Effector memory CD8-positive, alpha-beta T cell (primary cell): Measurements from ENCODE around the gene PSRC1.

Experiments
- ATAC-seq: fragments of 150-1000 bp; cut with Tn5 transposase; replicated peaks from 2 replicates; pipeline ENCODE4 v1.10.0; 2021; ENCODE audit warnings: mild to moderate bottlenecking, moderate library complexity
- DNase-seq, 3 experiments: peaks; one replicate each; pipeline ENCODE4 v3.0.0; 2021
- H3K27ac Mint-ChIP-seq, 2 donors: one replicate each; pipeline ENCODE4 v1.8.0; 2022; ENCODE audit warnings: mild to moderate bottlenecking in 2 of 2, mixed read lengths in 2 of 2, moderate library complexity in 2 of 2
- H3K27me3 Mint-ChIP-seq, 2 donors: one replicate each; pipeline ENCODE4 v1.8.0; 2022; ENCODE audit warnings: mixed read lengths in 2 of 2
- H3K36me3 Mint-ChIP-seq: one replicate; pipeline ENCODE4 v1.8.0; 2022; ENCODE audit warnings: mild to moderate bottlenecking, moderate library complexity, mixed read lengths; ENCODE audit not compliant: insufficient read depth
- H3K4me1 Mint-ChIP-seq, 2 donors: one replicate each; pipeline ENCODE4 v1.8.0; 2022; ENCODE audit warnings: low read depth in 2 of 2, mixed read lengths in 2 of 2
- H3K4me3 Mint-ChIP-seq, 2 donors: one replicate each; pipeline ENCODE4 v1.8.0; 2022; ENCODE audit warnings: mild to moderate bottlenecking in 2 of 2, mixed read lengths in 2 of 2, moderate library complexity in 2 of 2
- H3K9me3 Mint-ChIP-seq, 2 donors: one replicate each; pipeline ENCODE4 v1.8.0; 2022; ENCODE audit warnings: mixed read lengths in 2 of 2

PSRC1 gene

DNA sequence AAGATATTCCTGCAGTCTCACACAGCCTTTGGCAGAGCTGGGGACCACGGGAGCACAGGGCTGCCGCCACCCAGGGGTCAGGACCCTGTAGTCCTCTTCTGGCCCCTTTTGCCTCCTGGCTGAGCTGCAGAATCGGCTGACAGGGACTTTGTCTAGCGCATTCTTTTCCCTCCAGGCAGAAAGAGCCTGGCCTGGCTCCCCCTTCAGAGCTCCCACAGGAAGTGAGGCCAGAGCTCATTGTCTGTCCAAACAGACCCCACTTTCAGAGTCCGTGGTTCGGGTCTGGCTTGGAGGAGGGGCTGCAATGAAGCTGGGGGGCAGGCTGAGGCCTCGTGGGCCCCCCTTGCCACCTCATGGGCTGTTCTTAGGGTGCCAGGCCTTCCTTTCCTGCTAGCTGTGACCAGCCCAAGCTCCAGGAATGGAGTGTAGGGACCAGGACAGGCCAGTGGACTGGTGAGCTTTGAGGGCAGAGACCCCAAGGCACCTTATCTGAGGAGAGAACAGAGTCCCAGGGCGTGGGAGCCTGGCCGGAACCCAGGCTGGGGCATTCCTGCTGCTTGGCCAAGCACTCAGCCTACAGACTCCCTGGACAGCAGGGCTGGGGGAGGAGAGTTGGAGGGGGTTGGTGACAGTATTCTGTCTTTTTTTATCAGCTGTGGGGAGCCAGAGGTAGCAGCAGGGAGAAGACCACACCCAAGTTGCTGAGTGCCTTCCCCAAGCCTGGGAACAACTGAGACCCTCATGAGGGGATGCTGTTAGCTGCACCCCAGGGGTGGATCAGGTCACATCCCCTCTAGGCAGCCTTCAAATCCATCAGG is 28.9 kb downstream of the PSRC1 start:
- no peaks in the 10 kb centered on the region for H3K27me3 Mint-ChIP-seq
- H3K4me1 Mint-ChIP-seq, result peaks cover 26 to 36% of the 10 kb centered on the region in 2 donors
- DNase-seq (no peak), ATAC-seq (no peak)
- no peak overlapping the region for H3K27ac Mint-ChIP-seq
- peaks cover 3% of the 10 kb centered on the region for H3K36me3 Mint-ChIP-seq
- no peaks in the 10 kb centered on the region for H3K9me3 Mint-ChIP-seq
- peak overlapping the region in 1 of 2 donors; percentile 46 for H3K4me3 Mint-ChIP-seq

DNA sequence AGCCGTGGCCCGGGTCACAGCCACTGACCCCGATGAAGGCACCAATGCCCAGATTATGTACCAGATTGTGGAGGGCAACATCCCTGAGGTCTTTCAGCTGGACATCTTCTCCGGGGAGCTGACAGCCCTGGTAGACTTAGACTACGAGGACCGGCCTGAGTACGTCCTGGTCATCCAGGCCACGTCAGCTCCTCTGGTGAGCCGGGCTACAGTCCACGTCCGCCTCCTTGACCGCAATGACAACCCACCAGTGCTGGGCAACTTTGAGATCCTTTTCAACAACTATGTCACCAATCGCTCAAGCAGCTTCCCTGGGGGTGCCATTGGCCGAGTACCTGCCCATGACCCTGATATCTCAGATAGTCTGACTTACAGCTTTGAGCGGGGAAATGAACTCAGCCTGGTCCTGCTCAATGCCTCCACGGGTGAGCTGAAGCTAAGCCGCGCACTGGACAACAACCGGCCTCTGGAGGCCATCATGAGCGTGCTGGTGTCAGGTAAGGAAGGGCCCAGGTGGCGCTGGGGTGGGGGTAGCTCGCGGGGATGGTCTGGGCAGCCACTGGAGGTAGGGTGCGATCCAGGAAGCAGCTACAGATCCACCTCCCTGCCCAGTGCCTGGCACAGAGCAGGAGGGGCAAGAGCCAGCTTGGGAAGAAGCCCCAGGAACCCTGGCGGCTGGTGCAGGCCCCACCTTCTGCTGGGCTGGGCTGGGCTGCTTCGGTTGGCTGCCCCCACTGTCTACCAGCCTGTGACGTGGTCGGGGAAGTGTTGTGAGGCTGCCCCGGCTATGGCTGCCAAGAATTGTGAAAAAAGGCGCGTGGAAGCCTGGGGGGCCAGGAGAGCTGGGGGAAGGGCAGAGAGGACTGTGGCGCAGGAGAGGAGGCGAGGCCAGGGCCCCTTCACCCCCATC is 29.8 kb downstream of the PSRC1 start:
- DNase-seq (no peak), ATAC-seq (no peak)
- Mint-ChIP-seq H3K9me3 (no peaks in the 10 kb centered on the region), H3K27me3 (peaks cover 0 to under 1% of the 10 kb centered on the region in 2 donors), H3K36me3 (peaks cover 3% of the 10 kb centered on the region), H3K4me3 (peak overlapping the region in 1 of 2 donors; percentile 46), H3K27ac (no peak overlapping the region), H3K4me1 (peaks cover 26 to 37% of the 10 kb centered on the region in 2 donors)

DNA sequence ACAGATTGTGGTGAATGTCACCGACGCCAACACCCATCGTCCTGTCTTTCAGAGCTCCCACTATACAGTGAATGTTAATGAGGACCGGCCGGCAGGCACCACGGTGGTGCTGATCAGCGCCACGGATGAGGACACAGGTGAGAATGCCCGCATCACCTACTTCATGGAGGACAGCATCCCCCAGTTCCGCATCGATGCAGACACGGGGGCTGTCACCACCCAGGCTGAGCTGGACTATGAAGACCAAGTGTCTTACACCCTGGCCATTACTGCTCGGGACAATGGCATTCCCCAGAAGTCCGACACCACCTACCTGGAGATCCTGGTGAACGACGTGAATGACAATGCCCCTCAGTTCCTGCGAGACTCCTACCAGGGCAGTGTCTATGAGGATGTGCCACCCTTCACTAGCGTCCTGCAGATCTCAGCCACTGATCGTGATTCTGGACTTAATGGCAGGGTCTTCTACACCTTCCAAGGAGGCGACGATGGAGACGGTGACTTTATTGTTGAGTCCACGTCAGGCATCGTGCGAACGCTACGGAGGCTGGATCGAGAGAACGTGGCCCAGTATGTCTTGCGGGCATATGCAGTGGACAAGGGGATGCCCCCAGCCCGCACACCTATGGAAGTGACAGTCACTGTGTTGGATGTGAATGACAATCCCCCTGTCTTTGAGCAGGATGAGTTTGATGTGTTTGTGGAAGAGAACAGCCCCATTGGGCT is 30.6 kb downstream of the PSRC1 start:
- Mint-ChIP-seq H3K27ac (no peak overlapping the region), H3K4me3 (no peak overlapping the region), H3K27me3 (peaks cover 0 to 9% of the 10 kb centered on the region in 2 donors), H3K4me1 (peaks cover 21 to 37% of the 10 kb centered on the region in 2 donors), H3K36me3 (no peaks in the 10 kb centered on the region), H3K9me3 (no peaks in the 10 kb centered on the region)
- DNase-seq (no peak), ATAC-seq (no peak)

DNA sequence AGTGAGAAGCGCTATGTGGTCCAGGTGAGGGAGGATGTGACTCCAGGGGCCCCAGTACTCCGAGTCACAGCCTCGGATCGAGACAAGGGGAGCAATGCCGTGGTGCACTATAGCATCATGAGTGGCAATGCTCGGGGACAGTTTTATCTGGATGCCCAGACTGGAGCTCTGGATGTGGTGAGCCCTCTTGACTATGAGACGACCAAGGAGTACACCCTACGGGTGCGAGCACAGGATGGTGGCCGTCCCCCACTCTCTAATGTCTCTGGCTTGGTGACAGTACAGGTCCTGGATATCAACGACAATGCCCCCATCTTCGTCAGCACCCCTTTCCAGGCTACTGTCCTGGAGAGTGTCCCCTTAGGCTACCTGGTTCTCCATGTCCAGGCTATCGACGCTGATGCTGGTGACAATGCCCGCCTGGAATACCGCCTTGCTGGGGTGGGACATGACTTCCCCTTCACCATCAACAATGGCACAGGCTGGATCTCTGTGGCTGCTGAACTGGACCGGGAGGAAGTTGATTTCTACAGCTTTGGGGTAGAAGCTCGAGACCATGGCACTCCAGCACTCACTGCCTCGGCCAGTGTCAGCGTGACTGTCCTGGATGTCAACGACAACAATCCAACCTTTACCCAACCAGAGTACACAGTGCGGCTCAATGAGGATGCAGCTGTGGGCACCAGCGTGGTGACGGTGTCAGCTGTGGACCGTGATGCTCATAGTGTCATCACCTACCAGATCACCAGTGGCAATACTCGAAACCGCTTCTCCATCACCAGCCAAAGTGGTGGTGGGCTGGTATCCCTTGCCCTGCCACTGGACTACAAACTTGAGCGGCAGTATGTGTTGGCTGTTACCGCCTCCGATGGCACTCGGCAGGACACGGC is 31.4 kb downstream of the PSRC1 start:
- no peaks in the 10 kb centered on the region for H3K36me3 Mint-ChIP-seq
- no peak overlapping the region for H3K27ac Mint-ChIP-seq
- no peak for DNase-seq
- H3K9me3 Mint-ChIP-seq, result no peaks in the 10 kb centered on the region
- ATAC-seq, result no peak
- H3K27me3 Mint-ChIP-seq, result peaks cover 0 to 17% of the 10 kb centered on the region in 2 donors
- peaks cover 15 to 37% of the 10 kb centered on the region in 2 donors for H3K4me1 Mint-ChIP-seq
- peak overlapping the region in 1 of 2 donors; percentile 57 for H3K4me3 Mint-ChIP-seq

DNA sequence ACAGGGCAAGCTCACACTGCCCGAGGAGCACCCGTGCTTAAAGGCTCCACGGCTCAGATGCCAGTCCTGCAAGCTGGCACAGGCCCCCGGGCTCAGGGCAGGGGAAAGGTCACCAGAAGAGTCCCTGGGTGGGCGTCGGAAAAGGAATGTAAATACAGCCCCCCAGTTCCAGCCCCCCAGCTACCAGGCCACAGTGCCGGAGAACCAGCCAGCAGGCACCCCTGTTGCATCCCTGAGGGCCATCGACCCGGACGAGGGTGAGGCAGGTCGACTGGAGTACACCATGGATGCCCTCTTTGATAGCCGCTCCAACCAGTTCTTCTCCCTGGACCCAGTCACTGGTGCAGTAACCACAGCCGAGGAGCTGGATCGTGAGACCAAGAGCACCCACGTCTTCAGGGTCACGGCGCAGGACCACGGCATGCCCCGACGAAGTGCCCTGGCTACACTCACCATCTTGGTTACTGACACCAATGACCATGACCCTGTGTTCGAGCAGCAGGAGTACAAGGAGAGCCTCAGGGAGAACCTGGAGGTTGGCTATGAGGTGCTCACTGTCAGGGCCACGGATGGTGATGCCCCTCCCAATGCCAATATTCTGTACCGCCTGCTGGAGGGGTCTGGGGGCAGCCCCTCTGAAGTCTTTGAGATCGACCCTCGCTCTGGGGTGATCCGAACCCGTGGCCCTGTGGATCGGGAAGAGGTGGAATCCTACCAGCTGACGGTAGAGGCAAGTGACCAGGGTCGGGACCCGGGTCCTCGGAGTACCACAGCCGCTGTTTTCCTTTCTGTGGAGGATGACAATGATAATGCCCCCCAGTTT is 32.3 kb downstream of the PSRC1 start:
- DNase-seq (no peak), ATAC-seq (no peak)
- Mint-ChIP-seq H3K36me3 (no peaks in the 10 kb centered on the region), H3K4me3 (peak overlapping the region; percentile 54 to 57), H3K9me3 (no peaks in the 10 kb centered on the region), H3K27me3 (peaks cover 0 to 21% of the 10 kb centered on the region in 2 donors), H3K27ac (no peak overlapping the region), H3K4me1 (peaks cover 12 to 37% of the 10 kb centered on the region in 2 donors)

DNA sequence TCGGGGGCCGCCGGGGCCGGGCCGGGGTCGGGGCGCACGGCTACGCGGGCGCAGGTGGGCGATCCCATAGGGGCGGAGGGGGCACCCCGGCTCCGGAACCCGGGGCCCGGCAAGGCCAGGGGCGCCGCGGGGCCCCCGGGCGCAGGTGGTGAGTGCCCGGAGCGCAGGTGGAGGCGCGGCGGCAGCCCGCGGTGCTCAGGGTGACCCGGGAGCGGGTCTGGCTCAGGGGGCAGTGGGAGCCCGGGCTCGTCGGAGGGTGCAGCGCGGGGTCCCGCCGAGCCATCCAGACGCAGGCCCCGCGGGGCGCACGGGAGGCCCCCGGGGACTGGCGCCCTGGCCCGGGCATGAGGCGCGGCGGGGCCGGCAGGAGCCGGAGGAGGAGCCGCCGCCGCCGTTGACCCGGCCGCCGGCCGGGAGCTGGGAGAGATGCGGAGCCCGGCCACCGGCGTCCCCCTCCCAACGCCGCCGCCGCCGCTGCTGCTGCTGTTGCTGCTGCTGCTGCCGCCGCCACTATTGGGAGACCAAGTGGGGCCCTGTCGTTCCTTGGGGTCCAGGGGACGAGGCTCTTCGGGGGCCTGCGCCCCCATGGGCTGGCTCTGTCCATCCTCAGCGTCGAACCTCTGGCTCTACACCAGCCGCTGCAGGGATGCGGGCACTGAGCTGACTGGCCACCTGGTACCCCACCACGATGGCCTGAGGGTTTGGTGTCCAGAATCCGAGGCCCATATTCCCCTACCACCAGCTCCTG is 33.1 kb downstream of the PSRC1 start:
- Mint-ChIP-seq H3K4me3 (peak overlapping the region; percentile 77 to 80), H3K4me1 (peaks cover 7 to 31% of the 10 kb centered on the region in 2 donors), H3K27me3 (peaks cover 0 to 22% of the 10 kb centered on the region in 2 donors), H3K36me3 (no peaks in the 10 kb centered on the region), H3K9me3 (no peaks in the 10 kb centered on the region), H3K27ac (no peak overlapping the region)
- DNase-seq, result no peak
- peak; percentile 48 for ATAC-seq

DNA sequence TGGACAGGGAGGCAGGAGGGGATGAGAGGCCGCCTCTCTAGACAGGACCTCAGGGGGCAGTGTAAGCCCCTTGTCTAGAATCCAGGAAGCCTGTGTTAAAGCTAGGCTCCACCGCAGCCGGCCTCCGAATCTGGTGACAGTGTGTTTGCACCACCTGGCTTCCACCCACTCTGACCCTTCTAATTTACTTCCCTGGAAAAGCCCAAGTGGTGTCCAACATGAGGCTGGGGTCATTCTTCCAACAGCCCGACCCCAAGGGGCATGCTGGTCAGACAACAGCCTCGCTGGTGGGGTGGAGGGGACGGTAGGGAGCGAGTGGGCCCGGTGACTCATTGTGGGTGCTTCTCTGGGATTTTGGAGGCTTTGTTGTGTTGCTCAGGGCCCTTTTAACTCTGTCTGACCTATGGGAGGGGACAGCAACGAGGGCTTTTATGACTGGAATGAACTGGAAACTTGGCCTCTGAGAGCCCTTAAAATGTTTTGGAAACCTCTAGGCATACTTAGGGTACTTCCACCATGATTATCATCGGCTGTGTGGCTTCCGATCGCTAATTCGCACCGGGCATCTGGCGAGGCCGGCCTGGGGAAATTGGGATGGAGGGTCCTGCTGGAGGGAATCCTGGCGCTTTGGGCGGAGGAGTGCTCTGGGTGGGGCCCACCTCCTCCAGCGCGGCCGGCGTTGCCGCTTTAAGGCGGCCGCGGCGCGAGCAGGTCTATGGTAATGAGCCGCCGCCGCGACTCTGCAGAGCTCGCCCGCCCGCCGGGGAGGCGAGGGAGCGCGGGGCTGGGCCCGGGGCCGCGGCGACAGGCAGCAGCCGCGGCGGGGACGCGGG is 33.9 kb downstream of the PSRC1 start, which contains the start of gene CELSR2:
TSS of gene CELSR2 (plus strand) at position 743 of the 833 bp plus-strand sequence. CDS start 541 bp downstream, outside the sequence.
- Mint-ChIP-seq H3K27me3 (peaks cover 8 to 31% of the 10 kb centered on the region in 2 donors), H3K36me3 (no peaks in the 10 kb centered on the region), H3K9me3 (no peaks in the 10 kb centered on the region), H3K4me1 (peaks cover 7 to 27% of the 10 kb centered on the region in 2 donors), H3K4me3 (peak within 1 kb of the TSS; percentile 77 to 80), H3K27ac (peak within 1 kb of the TSS in 1 of 2 donors; percentile 35)
- ATAC-seq, result peak; percentile 97
- DNase-seq, result peak; percentile 42 to 54 (median 51)

DNA sequence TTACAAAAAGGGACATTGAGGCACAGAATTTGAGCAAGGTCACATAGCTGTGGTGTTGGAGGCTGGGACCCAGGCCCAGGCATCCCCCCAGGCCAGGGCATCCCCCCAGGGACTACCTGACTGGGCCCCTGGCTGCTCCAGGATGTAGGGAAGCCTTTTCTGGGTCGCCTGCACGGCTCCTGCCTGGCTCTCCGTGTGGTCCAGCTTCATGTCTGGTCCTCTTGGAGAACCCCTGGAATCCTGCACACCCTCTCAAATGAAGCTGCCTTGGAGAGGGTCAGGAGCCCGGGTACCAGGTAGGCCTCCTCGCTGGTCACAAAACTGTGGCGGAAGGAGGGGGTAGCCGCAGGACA is 34.5 kb downstream of the PSRC1 start:
- H3K36me3 Mint-ChIP-seq, result no peaks in the 10 kb centered on the region
- H3K4me1 Mint-ChIP-seq, result peaks cover 7 to 25% of the 10 kb centered on the region in 2 donors
- DNase-seq, result no peak

DNA sequence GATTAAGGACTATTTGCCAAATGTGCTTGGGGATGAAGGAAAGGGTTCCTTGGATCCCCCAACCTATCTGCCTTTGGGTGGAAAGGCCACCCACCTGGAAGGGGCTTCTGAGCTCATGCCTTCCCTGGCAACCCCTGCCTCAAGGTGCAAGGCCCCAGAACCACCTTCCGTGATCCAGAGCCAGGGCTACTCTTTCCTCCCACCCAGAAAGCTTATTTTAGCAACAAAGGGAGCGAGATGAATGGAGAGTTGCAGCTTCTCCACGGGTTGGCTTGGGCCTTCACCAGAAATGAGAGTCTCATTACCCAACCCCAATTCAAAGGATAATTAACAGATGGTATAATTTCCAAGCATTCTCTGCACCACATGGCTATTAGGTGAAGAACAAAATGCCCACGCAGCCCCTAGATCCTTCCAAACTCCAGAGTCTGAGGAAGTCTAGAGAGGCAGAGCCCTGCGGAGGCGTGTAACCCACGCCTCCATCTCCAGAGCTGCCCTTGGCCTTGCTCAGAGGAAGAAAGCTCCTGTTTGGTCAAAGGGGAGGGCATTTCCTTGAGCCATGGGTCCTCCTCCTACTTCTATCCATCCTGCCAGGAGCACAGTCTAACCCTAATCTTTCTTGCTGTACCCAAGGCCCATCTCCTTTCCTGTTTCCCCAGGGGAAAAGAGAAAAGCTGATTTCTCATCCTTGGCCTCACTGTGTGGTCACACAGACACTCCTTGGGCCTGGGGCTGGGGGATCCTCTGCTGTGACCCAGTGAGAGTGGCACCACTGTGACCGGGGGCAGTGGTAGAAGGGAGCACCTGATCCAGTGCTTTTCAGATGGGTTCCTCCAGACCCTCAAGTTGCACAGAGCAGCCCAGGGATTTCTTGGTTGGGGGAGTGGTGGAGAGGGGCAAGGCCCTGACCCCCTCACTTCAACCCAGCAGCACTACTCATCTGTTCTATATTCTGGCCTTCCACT is 35.3 kb downstream of the PSRC1 start:
- H3K9me3 Mint-ChIP-seq, result no peaks in the 10 kb centered on the region
- H3K36me3 Mint-ChIP-seq, result no peaks in the 10 kb centered on the region
- H3K27ac Mint-ChIP-seq, result no peak overlapping the region
- ATAC-seq (no peak), DNase-seq (no peak)
- H3K4me1 Mint-ChIP-seq, result peaks cover 9 to 22% of the 10 kb centered on the region in 2 donors
- H3K4me3 Mint-ChIP-seq, result no peak overlapping the region
- H3K27me3 Mint-ChIP-seq, result peaks cover 9 to 35% of the 10 kb centered on the region in 2 donors

More for the DNA sequence above, 34.5 kb downstream of the PSRC1 start:
- H3K27me3 Mint-ChIP-seq, result peaks cover 9 to 33% of the 10 kb centered on the region in 2 donors
- H3K4me3 Mint-ChIP-seq, result no peak overlapping the region
- no peaks in the 10 kb centered on the region for H3K9me3 Mint-ChIP-seq
- no peak for ATAC-seq
- H3K27ac Mint-ChIP-seq, result no peak overlapping the region

DNA sequence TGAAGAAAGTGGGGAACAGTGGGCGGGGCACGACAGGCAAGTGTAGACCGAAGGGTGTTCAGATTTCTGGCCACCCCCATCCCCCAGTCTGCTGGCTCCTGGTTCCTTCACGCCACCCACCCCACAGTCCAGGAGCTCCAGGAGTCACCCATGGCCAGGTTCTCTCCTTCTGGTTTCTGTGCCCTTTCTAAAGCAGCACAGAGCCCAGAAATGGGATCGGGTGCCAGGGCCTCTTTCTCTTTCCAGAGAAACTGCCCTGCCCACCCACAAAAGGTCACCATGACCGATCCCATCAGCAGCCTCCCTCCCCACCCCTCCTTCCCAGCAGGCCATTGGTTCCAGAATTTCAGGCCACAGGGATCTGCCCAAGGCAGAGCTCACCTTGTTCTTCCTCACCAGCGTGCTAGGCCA is 36.8 kb downstream of the PSRC1 start:
- no peaks in the 10 kb centered on the region for H3K36me3 Mint-ChIP-seq
- ATAC-seq (no peak), DNase-seq (no peak)
- no peak overlapping the region for H3K4me3 Mint-ChIP-seq
- no peaks in the 10 kb centered on the region for H3K9me3 Mint-ChIP-seq
- peaks cover 9 to 42% of the 10 kb centered on the region in 2 donors for H3K27me3 Mint-ChIP-seq
- H3K27ac Mint-ChIP-seq, result no peak overlapping the region
- peaks cover 23 to 26% of the 10 kb centered on the region in 2 donors for H3K4me1 Mint-ChIP-seq
